Peyer's patch (tissue), 4 donors: ENCODE measurements around the gene CARMIL1.

ENCODE experiments used
- POLR2A ChIP-seq, 2 donors: fragments of 450-650 bp; IDR thresholded peaks; one replicate each; pipeline ENCODE4 v1.5.1; 2017; ENCODE audit warnings: antibody characterized with exemption in 2 of 2, mild to moderate bottlenecking in 2 of 2, moderate library complexity in 2 of 2
- TF ChIP-seq, protein P1 (sequence below), 6 experiments: fragments of 450-650 bp in 4 of 6; fragments of 200-600 bp in 2 of 6; sonication (generic) in 1 of 6; IDR thresholded peaks; one replicate each; pipeline ENCODE4 v1.5.1; 2017 to 2019; ENCODE audit warnings: antibody characterized with exemption in 6 of 6, mild to moderate bottlenecking in 3 of 6, moderate library complexity in 1 of 6

DNA sequence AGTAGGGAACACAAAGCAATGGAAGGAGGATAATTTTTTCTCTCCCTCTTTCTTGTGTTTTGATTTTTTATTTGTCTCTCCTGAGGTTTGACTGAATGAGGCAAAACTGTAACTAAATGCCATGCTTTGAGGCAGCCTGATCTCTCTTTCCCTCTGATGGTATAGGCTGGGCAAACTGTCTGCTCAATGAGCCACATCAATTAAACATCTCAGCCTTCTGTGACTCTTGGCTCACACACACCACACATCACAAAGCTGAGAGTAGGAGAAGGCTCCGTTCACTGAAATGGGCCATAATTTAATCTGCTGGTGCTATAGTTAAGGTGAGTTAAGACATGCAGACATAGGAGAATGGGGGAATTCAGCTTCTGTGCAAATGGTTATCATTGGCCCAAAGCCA lies 344.7 kb downstream of the CARMIL1 start:
- TF ChIP-seq, protein P1, sequence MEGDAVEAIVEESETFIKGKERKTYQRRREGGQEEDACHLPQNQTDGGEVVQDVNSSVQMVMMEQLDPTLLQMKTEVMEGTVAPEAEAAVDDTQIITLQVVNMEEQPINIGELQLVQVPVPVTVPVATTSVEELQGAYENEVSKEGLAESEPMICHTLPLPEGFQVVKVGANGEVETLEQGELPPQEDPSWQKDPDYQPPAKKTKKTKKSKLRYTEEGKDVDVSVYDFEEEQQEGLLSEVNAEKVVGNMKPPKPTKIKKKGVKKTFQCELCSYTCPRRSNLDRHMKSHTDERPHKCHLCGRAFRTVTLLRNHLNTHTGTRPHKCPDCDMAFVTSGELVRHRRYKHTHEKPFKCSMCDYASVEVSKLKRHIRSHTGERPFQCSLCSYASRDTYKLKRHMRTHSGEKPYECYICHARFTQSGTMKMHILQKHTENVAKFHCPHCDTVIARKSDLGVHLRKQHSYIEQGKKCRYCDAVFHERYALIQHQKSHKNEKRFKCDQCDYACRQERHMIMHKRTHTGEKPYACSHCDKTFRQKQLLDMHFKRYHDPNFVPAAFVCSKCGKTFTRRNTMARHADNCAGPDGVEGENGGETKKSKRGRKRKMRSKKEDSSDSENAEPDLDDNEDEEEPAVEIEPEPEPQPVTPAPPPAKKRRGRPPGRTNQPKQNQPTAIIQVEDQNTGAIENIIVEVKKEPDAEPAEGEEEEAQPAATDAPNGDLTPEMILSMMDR (IDR thresholded peaks at IDR 0.05), result no peak
- no peak for TF ChIP-seq POLR2A (IDR thresholded peaks at IDR 0.05)
